GM23248 (cell line): ENCODE results near the gene MME.

Source experiments
- EZH2 ChIP-seq: fragments of 200-600 bp; sonication (generic); IDR thresholded peaks from 2 replicates; pipeline ENCODE4 v1.6.1; 2018; ENCODE audit warnings: antibody characterized with exemption, mild to moderate bottlenecking; ENCODE audit not compliant: insufficient read depth, poor library complexity, severe bottlenecking
- EZH2phosphoT487 ChIP-seq: fragments of 200-600 bp; sonication (generic); IDR thresholded peaks from 2 replicates; pipeline ENCODE4 v1.6.1; 2018; ENCODE audit warnings: antibody characterized with exemption, moderate library complexity, mild to moderate bottlenecking, low read depth; ENCODE audit not compliant: insufficient read depth

DNA sequence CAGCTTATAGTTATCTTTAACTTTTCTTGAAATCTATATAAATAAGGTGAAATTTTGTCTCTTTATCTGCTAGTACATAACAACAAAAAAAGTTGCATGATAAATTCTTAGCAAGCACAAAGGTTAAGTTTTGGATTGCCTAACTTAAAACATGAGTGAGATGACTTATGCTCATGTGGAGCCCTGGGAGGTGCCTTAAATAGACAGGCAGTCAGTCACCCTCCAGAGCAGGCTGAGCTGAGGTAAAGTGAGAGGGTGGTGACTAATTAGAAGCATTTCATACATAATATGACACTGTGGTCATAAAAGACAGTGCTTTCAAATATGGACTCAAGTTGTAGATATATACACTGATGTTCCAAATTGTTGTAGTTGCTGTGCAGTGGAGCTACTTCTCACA, 14.6 kb upstream of the MME start:
- TF ChIP-seq EZH2: no peak
- TF ChIP-seq EZH2phosphoT487: no peak
